Activated naive CD8-positive, alpha-beta T cell treated with anti-CD3 and anti-CD28 coated beads for 36 hours (primary cell): ENCODE measurements around the gene DOLPP1. TPM values are rescaled to one million over a fixed set of nuclear protein-coding genes. Genes with fewer than 3 reads are reported as not detected.
A peak's percentile ranks its signal among the peaks of the same experiment; 100 is the strongest.

Experiments
- DNase-seq: peaks from one replicate; pipeline ENCODE4 v3.0.0; 2021
- H3K27ac Mint-ChIP-seq: one replicate; pipeline ENCODE4 v1.8.0; 2022; ENCODE audit warnings: mild to moderate bottlenecking, moderate library complexity, mixed read lengths
- H3K27me3 Mint-ChIP-seq: one replicate; pipeline ENCODE4 v1.8.0; 2022; ENCODE audit warnings: mild to moderate bottlenecking, mixed read lengths
- H3K36me3 Mint-ChIP-seq: one replicate; pipeline ENCODE4 v1.8.0; 2021; ENCODE audit warnings: mild to moderate bottlenecking, mixed read lengths
- H3K4me1 Mint-ChIP-seq: one replicate; pipeline ENCODE4 v1.8.0; 2021; ENCODE audit warnings: mixed read lengths
- H3K4me3 Mint-ChIP-seq: one replicate; pipeline ENCODE4 v1.8.0; 2022; ENCODE audit warnings: mild to moderate bottlenecking, moderate library complexity, mixed read lengths
- H3K9me3 Mint-ChIP-seq: one replicate; pipeline ENCODE4 v1.8.0; 2022; ENCODE audit warnings: mixed read lengths
- total RNA-seq, 2 experiments: library from RNA; stranded (reverse); gene quantifications; one replicate each; pipeline ENCODE4 v1.2.3, GENCODE V29; 2021

DOLPP1 gene
- total RNA-seq, 2 experiments from 2014 or later, result 17.7 to 20.8 TPM

DNA sequence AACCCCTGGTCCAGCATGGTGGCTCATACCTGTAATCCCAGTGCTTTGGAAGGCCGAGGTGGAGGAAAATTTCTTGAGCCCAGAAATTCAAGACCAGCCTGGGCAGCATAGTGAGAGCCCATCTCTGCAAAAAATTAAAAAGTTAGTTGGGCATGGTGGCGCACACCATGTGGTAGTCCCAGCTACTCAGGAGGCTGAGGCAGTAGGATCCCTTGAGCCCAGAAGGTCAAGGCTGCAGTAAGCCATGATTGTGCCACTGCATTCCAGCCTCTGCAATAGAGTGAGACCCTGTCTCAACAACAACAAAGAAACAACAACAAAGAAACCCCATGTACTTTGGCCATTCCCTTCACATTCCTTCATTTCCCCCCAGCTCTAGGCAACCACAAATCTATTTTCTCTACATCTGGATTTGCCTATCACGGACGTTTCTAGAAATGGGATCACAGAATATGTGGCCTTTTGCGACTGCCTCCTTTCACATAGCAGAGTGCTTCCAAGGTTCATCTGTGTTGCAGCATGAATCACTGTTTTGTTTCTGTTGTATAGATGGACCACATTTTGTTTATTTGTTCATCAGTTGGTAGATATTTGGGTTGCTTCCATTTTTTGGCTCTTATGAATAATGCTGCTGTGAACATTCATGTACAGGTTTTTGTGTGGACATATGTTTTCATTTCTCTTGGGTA lies 26.6 kb upstream of the DOLPP1 start:
- Mint-ChIP-seq H3K27me3 (no peaks in the 10 kb centered on the region), H3K36me3 (peaks cover 2% of the 10 kb centered on the region), H3K4me1 (no peaks in the 10 kb centered on the region), H3K4me3 (no peak overlapping the region), H3K9me3 (no peaks in the 10 kb centered on the region), H3K27ac (no peak overlapping the region)
- DNase-seq, result no peak

DNA sequence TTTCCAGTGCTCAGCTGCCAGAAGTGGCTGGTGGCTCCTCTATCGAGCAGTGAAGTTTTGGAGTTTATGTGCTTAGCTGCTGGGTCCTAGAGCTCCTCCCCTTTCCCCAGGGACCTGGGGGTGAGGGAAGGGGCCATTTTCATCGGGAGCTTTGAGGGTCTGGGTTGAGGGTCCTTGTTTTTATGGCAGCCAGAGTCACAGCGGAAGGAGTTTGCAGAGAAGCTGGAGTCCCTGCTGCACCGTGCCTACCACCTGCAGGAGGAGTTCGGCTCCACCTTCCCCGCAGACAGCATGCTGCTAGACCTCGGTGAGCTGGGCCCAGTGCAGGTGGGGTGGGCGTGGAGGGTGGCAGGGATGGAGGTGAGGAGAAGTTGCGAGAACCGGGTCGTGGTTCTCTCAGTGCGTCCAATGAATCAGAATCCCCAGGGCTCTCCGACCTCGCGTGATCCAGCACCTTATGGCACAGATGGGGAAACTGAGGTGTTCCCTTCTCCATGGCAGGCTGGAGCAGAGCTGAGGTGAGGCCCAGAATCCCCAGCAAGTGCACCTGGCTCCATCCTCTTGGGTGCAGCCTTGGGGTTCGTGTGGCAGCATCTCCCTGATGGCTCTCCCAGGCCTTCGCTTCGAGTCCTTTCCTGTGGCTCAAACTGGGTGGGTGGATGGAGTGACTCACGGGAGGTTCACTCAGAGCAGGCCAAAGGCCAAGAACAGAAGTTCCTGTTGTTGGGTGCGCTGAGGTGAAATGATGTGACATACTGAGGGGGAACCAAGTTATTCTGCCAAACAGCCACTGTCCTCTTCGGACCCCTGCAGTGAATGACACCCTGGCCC lies 21.7 kb upstream of the DOLPP1 start:
- H3K27me3 Mint-ChIP-seq, result no peaks in the 10 kb centered on the region
- no peak overlapping the region for H3K27ac Mint-ChIP-seq
- no peaks in the 10 kb centered on the region for H3K9me3 Mint-ChIP-seq
- H3K4me1 Mint-ChIP-seq, result no peaks in the 10 kb centered on the region
- H3K4me3 Mint-ChIP-seq, result no peak overlapping the region
- H3K36me3 Mint-ChIP-seq, result peaks cover 2% of the 10 kb centered on the region
- no peak for DNase-seq

GRCh38 chr9:129059796-129060785 lies 20.8 kb upstream of the DOLPP1 start:
- H3K4me1 Mint-ChIP-seq, result no peaks in the 10 kb centered on the region
- H3K27ac Mint-ChIP-seq, result no peak overlapping the region
- no peak for DNase-seq
- no peaks in the 10 kb centered on the region for H3K9me3 Mint-ChIP-seq
- H3K4me3 Mint-ChIP-seq, result no peak overlapping the region
- H3K36me3 Mint-ChIP-seq, result no peaks in the 10 kb centered on the region
- no peaks in the 10 kb centered on the region for H3K27me3 Mint-ChIP-seq

DNA sequence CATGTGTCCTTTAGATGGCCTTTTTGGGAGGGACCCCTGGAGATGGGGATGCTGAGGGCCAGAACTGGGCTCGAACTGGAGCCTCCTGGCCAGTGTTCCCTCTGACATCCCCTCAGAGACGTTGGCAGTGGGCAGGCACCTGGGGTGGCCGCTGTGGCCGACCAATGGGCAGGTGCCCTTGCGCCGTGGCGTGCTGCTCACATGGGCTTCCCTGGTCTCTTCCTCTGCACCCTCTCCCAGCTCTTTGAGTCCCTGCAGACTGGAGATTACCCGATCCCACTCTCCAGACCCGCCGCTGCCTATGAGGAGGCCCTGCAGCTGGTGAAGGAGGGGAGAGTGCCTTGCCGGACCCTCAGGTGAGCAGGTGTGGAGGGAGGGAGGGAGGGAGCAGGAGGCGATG lies 19.9 kb upstream of the DOLPP1 start:
- H3K4me1 Mint-ChIP-seq, result no peaks in the 10 kb centered on the region
- peaks cover 5% of the 10 kb centered on the region for H3K36me3 Mint-ChIP-seq

GRCh38 chr9:129063061-129063460 lies 17.9 kb upstream of the DOLPP1 start:
- H3K4me3 Mint-ChIP-seq, result no peak overlapping the region
- H3K36me3 Mint-ChIP-seq, result peaks cover 10% of the 10 kb centered on the region
- H3K4me1 Mint-ChIP-seq, result peaks cover under 1% of the 10 kb centered on the region
- H3K27me3 Mint-ChIP-seq, result no peaks in the 10 kb centered on the region
- no peaks in the 10 kb centered on the region for H3K9me3 Mint-ChIP-seq
- DNase-seq, result no peak
- no peak overlapping the region for H3K27ac Mint-ChIP-seq

More for the DNA sequence above, 19.9 kb upstream of the DOLPP1 start:
- no peak for DNase-seq
- no peak overlapping the region for H3K4me3 Mint-ChIP-seq
- no peaks in the 10 kb centered on the region for H3K27me3 Mint-ChIP-seq
- no peak overlapping the region for H3K27ac Mint-ChIP-seq
- no peaks in the 10 kb centered on the region for H3K9me3 Mint-ChIP-seq

GRCh38 chr9:129064499-129064908 lies 16.4 kb upstream of the DOLPP1 start:
- peaks cover 12% of the 10 kb centered on the region for H3K4me1 Mint-ChIP-seq
- H3K36me3 Mint-ChIP-seq, result peaks cover 19% of the 10 kb centered on the region
- no peaks in the 10 kb centered on the region for H3K9me3 Mint-ChIP-seq
- no peak overlapping the region for H3K4me3 Mint-ChIP-seq
- no peak for DNase-seq
- no peaks in the 10 kb centered on the region for H3K27me3 Mint-ChIP-seq
- no peak overlapping the region for H3K27ac Mint-ChIP-seq

GRCh38 chr9:129068110-129068509 lies 12.8 kb upstream of the DOLPP1 start:
- Mint-ChIP-seq H3K4me3 (peak overlapping the region; percentile 79), H3K9me3 (no peaks in the 10 kb centered on the region), H3K27me3 (no peaks in the 10 kb centered on the region), H3K36me3 (peaks cover 21% of the 10 kb centered on the region), H3K27ac (peak overlapping the region; percentile 90), H3K4me1 (peaks cover 30% of the 10 kb centered on the region)
- DNase-seq, result no peak

DNA sequence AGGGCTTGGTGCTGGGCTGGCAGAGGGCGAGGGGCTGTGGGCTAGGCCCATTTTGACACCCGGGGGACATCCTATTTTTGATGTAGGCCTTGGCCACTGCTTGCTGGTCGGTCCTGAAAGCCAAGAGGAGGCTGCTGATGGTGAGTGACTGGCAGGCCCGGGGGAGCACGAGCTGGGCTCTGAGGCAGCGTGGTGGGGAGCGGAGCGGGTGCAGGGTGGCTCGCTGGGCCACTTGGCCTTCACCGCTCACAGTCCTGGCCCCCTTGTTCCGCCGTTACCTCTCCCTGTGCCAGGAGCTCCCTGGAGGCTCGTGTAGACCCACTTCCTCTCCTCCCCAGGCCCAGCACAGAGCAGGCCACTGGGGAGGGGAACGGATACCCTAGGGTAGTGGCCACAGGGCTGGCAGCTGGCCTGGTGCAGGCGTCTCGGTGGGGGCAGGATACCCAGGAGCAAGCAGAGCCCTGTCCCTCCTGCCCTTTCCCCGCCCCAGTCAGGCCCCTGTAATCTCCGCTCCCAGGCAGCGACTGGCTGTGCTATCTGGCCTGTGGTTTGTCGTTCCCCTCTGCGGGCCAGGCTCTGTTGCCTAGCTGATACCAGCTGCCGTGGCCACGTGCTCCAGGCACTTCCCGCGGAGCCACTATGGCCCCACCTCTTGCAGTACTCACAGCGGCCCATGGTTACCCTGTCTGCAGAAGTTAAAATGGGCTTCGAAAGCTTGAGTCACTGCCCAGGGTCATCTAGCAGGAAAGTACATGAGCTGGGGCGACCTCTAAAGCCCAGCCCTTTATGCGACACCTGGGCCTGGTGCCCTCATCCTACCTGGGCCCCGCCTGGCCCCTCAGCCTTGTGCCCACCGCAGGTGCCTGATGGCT lies 11.7 kb upstream of the DOLPP1 start:
- Mint-ChIP-seq H3K36me3 (peaks cover 21% of the 10 kb centered on the region), H3K9me3 (no peaks in the 10 kb centered on the region), H3K4me3 (peak overlapping the region; percentile 79), H3K4me1 (peaks cover 34% of the 10 kb centered on the region), H3K27me3 (no peaks in the 10 kb centered on the region), H3K27ac (peak overlapping the region; percentile 90)
- peak; percentile 81 for DNase-seq

- Mint-ChIP-seq H3K36me3 (peaks cover 21% of the 10 kb centered on the region), H3K4me3 (peak overlapping the region; percentile 79), H3K27me3 (no peaks in the 10 kb centered on the region), H3K9me3 (no peaks in the 10 kb centered on the region), H3K4me1 (peaks cover 34% of the 10 kb centered on the region), H3K27ac (peak overlapping the region; percentile 90)
- DNase-seq, result no peak
These were observed 10.9 kb upstream of the DOLPP1 start for GRCh38 chr9:129069862-129070641.

GRCh38 chr9:129070696-129071525 lies 10.0 kb upstream of the DOLPP1 start:
- peaks cover 34% of the 10 kb centered on the region for H3K4me1 Mint-ChIP-seq
- peaks cover 17% of the 10 kb centered on the region for H3K36me3 Mint-ChIP-seq
- H3K27ac Mint-ChIP-seq, result peak overlapping the region; percentile 90

DNA sequence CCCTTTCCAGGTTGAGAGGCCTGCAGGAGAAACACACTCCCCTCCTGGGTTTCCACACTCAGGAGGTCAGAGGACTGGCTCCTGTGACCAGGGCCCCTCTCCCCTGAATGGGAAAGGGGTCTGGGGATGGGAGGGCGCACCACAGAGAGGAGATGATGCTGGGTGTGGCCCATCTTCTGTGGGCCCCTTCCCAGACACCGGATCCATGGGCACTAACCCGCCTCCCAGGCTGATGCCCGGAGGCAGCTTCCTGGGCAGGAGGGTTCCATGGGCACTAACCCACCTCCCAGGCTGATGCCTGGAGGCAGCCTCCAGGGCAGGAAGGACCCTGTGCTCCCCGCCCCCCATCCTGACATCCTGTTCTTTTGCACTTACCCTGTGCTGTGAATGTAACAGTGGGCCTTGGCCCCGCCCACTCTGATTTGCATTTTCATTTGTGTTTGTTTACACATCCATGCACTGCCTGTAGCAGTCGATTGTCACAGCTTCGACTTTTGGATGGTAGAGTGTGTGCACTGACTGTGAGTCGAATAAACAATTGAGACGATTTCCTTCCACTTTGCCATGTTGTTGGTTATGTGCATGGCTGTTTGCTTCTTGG lies 9.3 kb upstream of the DOLPP1 start:
- peaks cover 34% of the 10 kb centered on the region for H3K4me1 Mint-ChIP-seq
- DNase-seq, result no peak
- no peak overlapping the region for H3K27ac Mint-ChIP-seq
- peaks cover 12% of the 10 kb centered on the region for H3K36me3 Mint-ChIP-seq
- H3K4me3 Mint-ChIP-seq, result no peak overlapping the region
- H3K9me3 Mint-ChIP-seq, result no peaks in the 10 kb centered on the region
- no peaks in the 10 kb centered on the region for H3K27me3 Mint-ChIP-seq

More at GRCh38 chr9:129070696-129071525, 10.0 kb upstream of the DOLPP1 start:
- no peaks in the 10 kb centered on the region for H3K9me3 Mint-ChIP-seq
- H3K4me3 Mint-ChIP-seq, result no peak overlapping the region
- DNase-seq, result no peak
- H3K27me3 Mint-ChIP-seq, result no peaks in the 10 kb centered on the region

GRCh38 chr9:129072171-129072570 lies 8.7 kb upstream of the DOLPP1 start:
- H3K9me3 Mint-ChIP-seq, result no peaks in the 10 kb centered on the region
- no peak overlapping the region for H3K4me3 Mint-ChIP-seq
- no peaks in the 10 kb centered on the region for H3K27me3 Mint-ChIP-seq
- peaks cover 12% of the 10 kb centered on the region for H3K36me3 Mint-ChIP-seq
- no peak overlapping the region for H3K27ac Mint-ChIP-seq
- peaks cover 35% of the 10 kb centered on the region for H3K4me1 Mint-ChIP-seq
- no peak for DNase-seq
